SK-N-SH treated with all-trans-retinoic acid at 6 μM for 48 hours (cell line): Measurements from ENCODE around the gene NPIPB6.

ENCODE experiments used
- ATAC-seq: fragments of 200-7000 bp; cut with Tn5 transposase; 3 replicates; pipeline ENCODE4 v1.9.1; 2020; ENCODE audit warnings: mild to moderate bottlenecking, moderate library complexity
- BACH2 ChIP-seq: fragments of 250-450 bp; sonication (Bioruptor Pico); IDR thresholded peaks from 2 replicates; pipeline ENCODE4 v1.9.0; 2021; ENCODE audit warnings: mild to moderate bottlenecking, borderline replicate concordance
- ESRRG ChIP-seq: fragments of 250-450 bp; sonication (Bioruptor Pico); IDR thresholded peaks from 2 replicates; pipeline ENCODE4 v1.6.1; 2021; ENCODE audit warnings: mild to moderate bottlenecking
- GLIS3 ChIP-seq: fragments of 250-450 bp; sonication (Bioruptor Pico); IDR thresholded peaks from 2 replicates; pipeline ENCODE4 v1.5.0; 2020; ENCODE audit warnings: mild to moderate bottlenecking, moderate library complexity
- ISL1 ChIP-seq: fragments of 250-450 bp; sonication (Bioruptor Pico); IDR thresholded peaks from 2 replicates; pipeline ENCODE4 v2.1.2; 2022; ENCODE audit warnings: mild to moderate bottlenecking, moderate library complexity
- OSR1 ChIP-seq: fragments of 250-450 bp; sonication (Bioruptor Pico); IDR thresholded peaks from 2 replicates; pipeline ENCODE4 v1.8.0; 2022; ENCODE audit warnings: moderate library complexity, mild to moderate bottlenecking, inconsistent platforms
- PPARA ChIP-seq: fragments of 250-450 bp; sonication (Bioruptor Pico); IDR thresholded peaks from 2 replicates; pipeline ENCODE4 v1.5.0; 2020; ENCODE audit warnings: mild to moderate bottlenecking, borderline replicate concordance
- TOX ChIP-seq: fragments of 250-450 bp; sonication (Bioruptor Pico); IDR thresholded peaks from 2 replicates; pipeline ENCODE4 v1.8.0; 2021; ENCODE audit warnings: mild to moderate bottlenecking, moderate library complexity, borderline replicate concordance
- ZC3H10 ChIP-seq: fragments of 250-450 bp; sonication (Bioruptor Pico); IDR thresholded peaks from 2 replicates; pipeline ENCODE4 v1.5.1; 2021; ENCODE audit warnings: mild to moderate bottlenecking, moderate library complexity
- ZNF565 ChIP-seq: fragments of 450-650 bp; formaldehyde crosslinking; conservative IDR thresholded peaks from 2 replicates; pipeline ENCODE4 v1.5.0; 2020; ENCODE audit warnings: low read depth, mild to moderate bottlenecking, moderate library complexity
- ZNF70 ChIP-seq: fragments of 450-650 bp; formaldehyde crosslinking; IDR thresholded peaks from 2 replicates; pipeline ENCODE4 v1.5.0; 2020; ENCODE audit warnings: mild to moderate bottlenecking, moderate library complexity
- TF ChIP-seq, protein P1 (sequence below): fragments of 250-450 bp; sonication (Bioruptor Pico); IDR thresholded peaks from 2 replicates; pipeline ENCODE4 v1.5.1; 2020; ENCODE audit warnings: low read depth, mild to moderate bottlenecking, moderate library complexity
- TF ChIP-seq, protein P2 (sequence below): fragments of 250-450 bp; sonication (Bioruptor Pico); IDR thresholded peaks from 2 replicates; pipeline ENCODE4 v1.8.0; 2020; ENCODE audit warnings: mild to moderate bottlenecking, moderate library complexity, borderline replicate concordance
- TF ChIP-seq, protein P3 (sequence below): fragments of 250-450 bp; sonication (Bioruptor Pico); IDR thresholded peaks from 2 replicates; pipeline ENCODE4 v1.5.1; 2021; ENCODE audit warnings: mild to moderate bottlenecking, moderate library complexity
- TF ChIP-seq, protein P4 (sequence below): fragments of 250-450 bp; sonication (Bioruptor Pico); IDR thresholded peaks from 2 replicates; pipeline ENCODE4 v1.5.0; 2020; ENCODE audit warnings: mild to moderate bottlenecking, moderate library complexity

Gene NPIPB6

DNA sequence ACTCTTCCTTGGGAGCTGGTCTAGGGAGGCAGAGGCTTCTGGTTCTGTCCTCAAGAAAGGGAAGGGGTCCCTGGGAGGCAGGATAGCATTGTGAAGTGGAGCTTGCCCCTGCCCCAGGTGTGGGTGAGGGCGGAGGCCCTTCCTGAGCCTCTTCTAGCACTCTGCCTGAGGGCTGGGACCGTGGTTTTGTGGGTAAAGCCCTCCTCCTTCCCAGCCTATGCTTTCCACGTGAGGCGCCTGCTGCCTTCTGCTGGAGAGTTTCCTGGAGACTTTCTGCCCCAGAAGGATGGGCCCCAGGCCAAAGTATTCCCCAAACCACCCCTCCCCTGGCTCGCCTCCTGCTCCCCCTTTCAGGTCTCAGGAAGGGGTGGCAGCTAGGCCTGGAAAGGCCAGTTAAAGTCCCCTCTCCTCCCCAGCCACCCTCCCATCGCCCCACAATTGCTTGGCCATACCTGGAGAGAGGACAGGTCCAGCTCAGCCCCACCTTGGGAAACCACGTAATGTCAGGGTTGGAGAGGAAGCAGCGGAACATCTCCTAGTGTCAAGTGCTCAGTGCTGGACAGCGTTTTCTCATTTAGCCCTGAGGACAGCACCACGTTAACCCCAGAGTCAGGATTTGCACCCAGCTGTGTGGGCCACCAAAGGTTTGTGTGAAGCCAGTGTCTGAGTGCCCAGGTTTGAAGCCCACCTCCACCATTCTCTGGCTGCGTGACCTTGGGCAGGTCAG is 65.4 kb downstream of the NPIPB6 start:
- ATAC-seq, result no peak

DNA sequence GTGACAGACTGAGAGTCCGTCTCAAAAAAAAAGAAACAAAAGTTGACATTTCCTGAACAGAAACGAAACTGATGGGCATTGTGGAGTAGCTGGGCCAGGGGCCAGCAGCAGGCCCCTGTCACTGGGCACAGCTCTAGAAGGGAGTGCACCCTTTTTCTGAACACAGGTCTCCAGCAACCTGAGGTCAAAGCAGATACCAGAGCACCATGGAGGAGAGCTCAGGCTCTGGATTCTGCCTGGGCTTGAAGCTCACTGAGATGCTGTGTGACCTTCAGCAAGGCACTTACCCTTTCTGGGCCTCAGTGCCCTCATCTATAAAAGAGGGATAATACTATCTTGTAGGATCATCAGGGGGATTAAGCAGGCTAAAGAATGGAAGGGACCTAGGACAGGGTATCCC is 66.0 kb downstream of the NPIPB6 start:
- no peak for TF ChIP-seq ZNF565 (CRISPR knock-in tag)
- no peak for TF ChIP-seq OSR1 (CRISPR knock-in tag)
- TF ChIP-seq ESRRG (CRISPR knock-in tag), result no peak
- no peak for TF ChIP-seq GLIS3 (CRISPR knock-in tag)
- TF ChIP-seq, protein P1, sequence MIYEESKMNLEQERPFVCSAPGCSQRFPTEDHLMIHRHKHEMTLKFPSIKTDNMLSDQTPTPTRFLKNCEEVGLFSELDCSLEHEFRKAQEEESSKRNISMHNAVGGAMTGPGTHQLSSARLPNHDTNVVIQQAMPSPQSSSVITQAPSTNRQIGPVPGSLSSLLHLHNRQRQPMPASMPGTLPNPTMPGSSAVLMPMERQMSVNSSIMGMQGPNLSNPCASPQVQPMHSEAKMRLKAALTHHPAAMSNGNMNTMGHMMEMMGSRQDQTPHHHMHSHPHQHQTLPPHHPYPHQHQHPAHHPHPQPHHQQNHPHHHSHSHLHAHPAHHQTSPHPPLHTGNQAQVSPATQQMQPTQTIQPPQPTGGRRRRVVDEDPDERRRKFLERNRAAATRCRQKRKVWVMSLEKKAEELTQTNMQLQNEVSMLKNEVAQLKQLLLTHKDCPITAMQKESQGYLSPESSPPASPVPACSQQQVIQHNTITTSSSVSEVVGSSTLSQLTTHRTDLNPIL (CRISPR knock-in tag), result no peak
- TF ChIP-seq PPARA, result no peak
- TF ChIP-seq, protein P2, sequence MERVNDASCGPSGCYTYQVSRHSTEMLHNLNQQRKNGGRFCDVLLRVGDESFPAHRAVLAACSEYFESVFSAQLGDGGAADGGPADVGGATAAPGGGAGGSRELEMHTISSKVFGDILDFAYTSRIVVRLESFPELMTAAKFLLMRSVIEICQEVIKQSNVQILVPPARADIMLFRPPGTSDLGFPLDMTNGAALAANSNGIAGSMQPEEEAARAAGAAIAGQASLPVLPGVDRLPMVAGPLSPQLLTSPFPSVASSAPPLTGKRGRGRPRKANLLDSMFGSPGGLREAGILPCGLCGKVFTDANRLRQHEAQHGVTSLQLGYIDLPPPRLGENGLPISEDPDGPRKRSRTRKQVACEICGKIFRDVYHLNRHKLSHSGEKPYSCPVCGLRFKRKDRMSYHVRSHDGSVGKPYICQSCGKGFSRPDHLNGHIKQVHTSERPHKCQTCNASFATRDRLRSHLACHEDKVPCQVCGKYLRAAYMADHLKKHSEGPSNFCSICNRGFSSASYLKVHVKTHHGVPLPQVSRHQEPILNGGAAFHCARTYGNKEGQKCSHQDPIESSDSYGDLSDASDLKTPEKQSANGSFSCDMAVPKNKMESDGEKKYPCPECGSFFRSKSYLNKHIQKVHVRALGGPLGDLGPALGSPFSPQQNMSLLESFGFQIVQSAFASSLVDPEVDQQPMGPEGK (CRISPR knock-in tag), result no peak
- ATAC-seq, result no peak

More for the DNA sequence above, 65.4 kb downstream of the NPIPB6 start:
- TF ChIP-seq, protein P3, sequence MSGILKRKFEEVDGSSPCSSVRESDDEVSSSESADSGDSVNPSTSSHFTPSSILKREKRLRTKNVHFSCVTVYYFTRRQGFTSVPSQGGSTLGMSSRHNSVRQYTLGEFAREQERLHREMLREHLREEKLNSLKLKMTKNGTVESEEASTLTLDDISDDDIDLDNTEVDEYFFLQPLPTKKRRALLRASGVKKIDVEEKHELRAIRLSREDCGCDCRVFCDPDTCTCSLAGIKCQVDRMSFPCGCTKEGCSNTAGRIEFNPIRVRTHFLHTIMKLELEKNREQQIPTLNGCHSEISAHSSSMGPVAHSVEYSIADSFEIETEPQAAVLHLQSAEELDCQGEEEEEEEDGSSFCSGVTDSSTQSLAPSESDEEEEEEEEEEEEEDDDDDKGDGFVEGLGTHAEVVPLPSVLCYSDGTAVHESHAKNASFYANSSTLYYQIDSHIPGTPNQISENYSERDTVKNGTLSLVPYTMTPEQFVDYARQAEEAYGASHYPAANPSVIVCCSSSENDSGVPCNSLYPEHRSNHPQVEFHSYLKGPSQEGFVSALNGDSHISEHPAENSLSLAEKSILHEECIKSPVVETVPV, result no peak
- TF ChIP-seq, protein P1 (CRISPR knock-in tag), result no peak
- TF ChIP-seq ZC3H10 (CRISPR knock-in tag) (no peak), OSR1 (CRISPR knock-in tag) (no peak), TOX (CRISPR knock-in tag) (no peak), ZNF565 (CRISPR knock-in tag) (no peak), BACH2 (CRISPR knock-in tag) (no peak)
- TF ChIP-seq, protein P2 (CRISPR knock-in tag), result no peak

DNA sequence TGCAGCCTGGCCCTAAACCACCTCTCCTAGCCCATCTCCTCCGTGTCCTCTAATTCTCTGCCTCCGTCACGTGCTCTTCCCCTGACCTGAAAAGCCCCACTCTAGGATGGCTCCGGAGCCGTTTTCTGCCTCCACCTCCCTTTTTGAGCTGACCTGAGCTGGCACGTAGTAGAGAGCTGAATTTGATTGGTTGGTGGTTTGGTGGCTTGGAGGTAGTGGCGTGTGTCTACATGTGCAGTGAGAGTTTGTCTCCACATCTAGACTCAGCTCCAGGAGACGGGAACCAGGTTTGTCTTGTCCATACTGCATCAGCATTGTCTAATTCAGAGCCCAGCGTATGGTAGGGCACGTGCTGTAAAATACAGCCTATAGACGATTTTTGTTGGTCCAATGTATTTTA is 68.0 kb downstream of the NPIPB6 start:
- ATAC-seq, result no peak
- TF ChIP-seq, protein P4, sequence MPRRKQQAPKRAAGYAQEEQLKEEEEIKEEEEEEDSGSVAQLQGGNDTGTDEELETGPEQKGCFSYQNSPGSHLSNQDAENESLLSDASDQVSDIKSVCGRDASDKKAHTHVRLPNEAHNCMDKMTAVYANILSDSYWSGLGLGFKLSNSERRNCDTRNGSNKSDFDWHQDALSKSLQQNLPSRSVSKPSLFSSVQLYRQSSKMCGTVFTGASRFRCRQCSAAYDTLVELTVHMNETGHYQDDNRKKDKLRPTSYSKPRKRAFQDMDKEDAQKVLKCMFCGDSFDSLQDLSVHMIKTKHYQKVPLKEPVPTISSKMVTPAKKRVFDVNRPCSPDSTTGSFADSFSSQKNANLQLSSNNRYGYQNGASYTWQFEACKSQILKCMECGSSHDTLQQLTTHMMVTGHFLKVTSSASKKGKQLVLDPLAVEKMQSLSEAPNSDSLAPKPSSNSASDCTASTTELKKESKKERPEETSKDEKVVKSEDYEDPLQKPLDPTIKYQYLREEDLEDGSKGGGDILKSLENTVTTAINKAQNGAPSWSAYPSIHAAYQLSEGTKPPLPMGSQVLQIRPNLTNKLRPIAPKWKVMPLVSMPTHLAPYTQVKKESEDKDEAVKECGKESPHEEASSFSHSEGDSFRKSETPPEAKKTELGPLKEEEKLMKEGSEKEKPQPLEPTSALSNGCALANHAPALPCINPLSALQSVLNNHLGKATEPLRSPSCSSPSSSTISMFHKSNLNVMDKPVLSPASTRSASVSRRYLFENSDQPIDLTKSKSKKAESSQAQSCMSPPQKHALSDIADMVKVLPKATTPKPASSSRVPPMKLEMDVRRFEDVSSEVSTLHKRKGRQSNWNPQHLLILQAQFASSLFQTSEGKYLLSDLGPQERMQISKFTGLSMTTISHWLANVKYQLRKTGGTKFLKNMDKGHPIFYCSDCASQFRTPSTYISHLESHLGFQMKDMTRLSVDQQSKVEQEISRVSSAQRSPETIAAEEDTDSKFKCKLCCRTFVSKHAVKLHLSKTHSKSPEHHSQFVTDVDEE (CRISPR knock-in tag), result no peak
- TF ChIP-seq ISL1 (CRISPR knock-in tag), result no peak
- TF ChIP-seq ZNF70 (CRISPR knock-in tag), result no peak
- TF ChIP-seq ZC3H10 (CRISPR knock-in tag), result no peak
- TF ChIP-seq, protein P3, result no peak
- TF ChIP-seq, protein P2 (CRISPR knock-in tag), result no peak
- no peak for TF ChIP-seq ESRRG (CRISPR knock-in tag)
